HAP-1 (cell line): ENCODE results near the gene CHCHD4.

ENCODE experiments used
- DNase-seq, 2 experiments: peaks; one replicate each; pipeline ENCODE4 v3.0.0-alpha.2; 2016 to 2020; ENCODE audit warnings: low spot score in 2 of 2
- H3K27me3 ChIP-seq: fragments of 250-450 bp; sonication (Bioruptor Pico); 2 replicates; pipeline ENCODE4 v1.5.1; 2020; ENCODE audit warnings: low read depth, mild to moderate bottlenecking, moderate library complexity
- H3K36me3 ChIP-seq: fragments of 250-450 bp; sonication (Bioruptor Pico); replicated peaks from 2 replicates; pipeline ENCODE4 v1.5.1; 2020; ENCODE audit warnings: mild to moderate bottlenecking
- H3K4me1 ChIP-seq: fragments of 250-450 bp; sonication (Bioruptor Pico); 2 replicates; pipeline ENCODE4 v1.5.1; 2020; ENCODE audit warnings: mild to moderate bottlenecking
- H3K4me3 ChIP-seq: fragments of 250-450 bp; sonication (Bioruptor Pico); 2 replicates; pipeline ENCODE4 v1.5.1; 2020; ENCODE audit warnings: mild to moderate bottlenecking, moderate library complexity
- H3K9me3 ChIP-seq: fragments of 250-450 bp; sonication (Bioruptor Pico); 2 replicates; pipeline ENCODE4 v1.5.1; 2020; ENCODE audit warnings: mild to moderate bottlenecking, moderate library complexity
- in situ Hi-C: fragments of 300-500 bp; cut with MboI; formaldehyde crosslinking; loops from 3 replicates; pipeline ENCODE4 v1.14.3; 2020; ENCODE audit warnings: low sequenced_read_pairs, inconsistent platforms, mixed read lengths

Gene CHCHD4

GRCh38 chr3:14145670-14146380, 21.2 kb upstream of the CHCHD4 start:
- peak in 1 of 2 experiments; percentile 18 for DNase-seq
- Histone ChIP-seq H3K9me3 (no peaks in the 10 kb centered on the region), H3K27me3 (no peaks in the 10 kb centered on the region), H3K4me3 (no peak overlapping the region), H3K4me1 (peaks cover 19% of the 10 kb centered on the region), H3K36me3 (peaks cover 28% of the 10 kb centered on the region)
- in situ Hi-C loops: no loop called here

GRCh38 chr3:14145236-14145635, 20.6 kb upstream of the CHCHD4 start:
- Histone ChIP-seq H3K9me3 (no peaks in the 10 kb centered on the region), H3K27me3 (no peaks in the 10 kb centered on the region), H3K4me1 (peaks cover 19% of the 10 kb centered on the region), H3K4me3 (no peak overlapping the region), H3K36me3 (peaks cover 31% of the 10 kb centered on the region)
- DNase-seq: peak in 1 of 2 experiments; percentile 7
- in situ Hi-C loops: no loop called here

- H3K36me3 ChIP-seq: peaks cover 31% of the 10 kb centered on the region
- H3K4me3 ChIP-seq: no peak overlapping the region
- DNase-seq: peak; percentile 83 to 97
- H3K9me3 ChIP-seq: no peaks in the 10 kb centered on the region
- peaks cover 19% of the 10 kb centered on the region for H3K4me1 ChIP-seq
- no peaks in the 10 kb centered on the region for H3K27me3 ChIP-seq
- in situ Hi-C loops: no loop called here
These were observed 19.9 kb upstream of the CHCHD4 start for GRCh38 chr3:14144423-14145075.

GRCh38 chr3:14143271-14144225, 18.9 kb upstream of the CHCHD4 start:
- no peak for DNase-seq
- H3K36me3 ChIP-seq: peaks cover 35% of the 10 kb centered on the region
- H3K4me1 ChIP-seq: peaks cover 19% of the 10 kb centered on the region
- no peak overlapping the region for H3K4me3 ChIP-seq
- in situ Hi-C loops: no loop called here
- no peaks in the 10 kb centered on the region for H3K9me3 ChIP-seq
- H3K27me3 ChIP-seq: no peaks in the 10 kb centered on the region

- in situ Hi-C loops: no loop called here
- H3K4me3 ChIP-seq: no peak overlapping the region
- H3K36me3 ChIP-seq: peaks cover 40% of the 10 kb centered on the region
These were observed 18.0 kb upstream of the CHCHD4 start for GRCh38 chr3:14142567-14143270.

GRCh38 chr3:14141602-14142341, 17.1 kb upstream of the CHCHD4 start:
- in situ Hi-C loops: no loop called here
- no peak for DNase-seq
- Histone ChIP-seq H3K4me3 (no peak overlapping the region), H3K4me1 (peaks cover 19% of the 10 kb centered on the region), H3K9me3 (no peaks in the 10 kb centered on the region), H3K36me3 (peaks cover 39% of the 10 kb centered on the region), H3K27me3 (no peaks in the 10 kb centered on the region)

More at GRCh38 chr3:14142567-14143270, 18.0 kb upstream of the CHCHD4 start:
- Histone ChIP-seq H3K27me3 (no peaks in the 10 kb centered on the region), H3K4me1 (peaks cover 19% of the 10 kb centered on the region), H3K9me3 (no peaks in the 10 kb centered on the region)
- DNase-seq: no peak

- no peaks in the 10 kb centered on the region for H3K27me3 ChIP-seq
- no peaks in the 10 kb centered on the region for H3K9me3 ChIP-seq
- in situ Hi-C loops: no loop called here
- no peak overlapping the region for H3K4me3 ChIP-seq
- DNase-seq: no peak
- H3K36me3 ChIP-seq: peaks cover 35% of the 10 kb centered on the region
- H3K4me1 ChIP-seq: peaks cover 19% of the 10 kb centered on the region
These were observed 16.5 kb upstream of the CHCHD4 start for GRCh38 chr3:14141144-14141543.

- DNase-seq: no peak
- in situ Hi-C loops: no loop called here
- H3K27me3 ChIP-seq: no peaks in the 10 kb centered on the region
- peaks cover 36% of the 10 kb centered on the region for H3K36me3 ChIP-seq
- peaks cover 19% of the 10 kb centered on the region for H3K4me1 ChIP-seq
- no peaks in the 10 kb centered on the region for H3K9me3 ChIP-seq
- no peak overlapping the region for H3K4me3 ChIP-seq
These were observed 16.0 kb upstream of the CHCHD4 start for GRCh38 chr3:14140668-14141067.

- H3K9me3 ChIP-seq: no peaks in the 10 kb centered on the region
- H3K4me3 ChIP-seq: no peak overlapping the region
- H3K36me3 ChIP-seq: peaks cover 42% of the 10 kb centered on the region
- DNase-seq: no peak
- peaks cover 12% of the 10 kb centered on the region for H3K4me1 ChIP-seq
- H3K27me3 ChIP-seq: no peaks in the 10 kb centered on the region
- in situ Hi-C loops: no loop called here
These were observed 15.1 kb upstream of the CHCHD4 start for GRCh38 chr3:14139771-14140170.

- Histone ChIP-seq H3K27me3 (no peaks in the 10 kb centered on the region), H3K4me3 (no peak overlapping the region), H3K9me3 (no peaks in the 10 kb centered on the region), H3K4me1 (peaks cover 9% of the 10 kb centered on the region), H3K36me3 (peaks cover 49% of the 10 kb centered on the region)
- in situ Hi-C loops: no loop called here
- DNase-seq: no peak
These were observed 14.4 kb upstream of the CHCHD4 start for GRCh38 chr3:14138878-14139655.

- DNase-seq: no peak
- peaks cover 1% of the 10 kb centered on the region; the same call in 1 of the 2 replicates for H3K4me1 ChIP-seq
- peaks cover 54% of the 10 kb centered on the region for H3K36me3 ChIP-seq
- no peaks in the 10 kb centered on the region for H3K27me3 ChIP-seq
- H3K4me3 ChIP-seq: no peak overlapping the region
- H3K9me3 ChIP-seq: no peaks in the 10 kb centered on the region
- in situ Hi-C loops: no loop called here
These were observed 13.6 kb upstream of the CHCHD4 start for GRCh38 chr3:14138109-14138877.

- Histone ChIP-seq H3K36me3 (peaks cover 57% of the 10 kb centered on the region), H3K27me3 (no peaks in the 10 kb centered on the region), H3K9me3 (no peaks in the 10 kb centered on the region), H3K4me1 (no peaks in the 10 kb centered on the region), H3K4me3 (no peak overlapping the region)
- in situ Hi-C loops: no loop called here
- DNase-seq: no peak
These were observed 12.8 kb upstream of the CHCHD4 start for GRCh38 chr3:14137445-14137844.
